Measurements from ENCODE around the gene FGFRL1. TPM values are rescaled to one million over a fixed set of nuclear protein-coding genes. Genes with fewer than 3 reads are reported as not detected.
A peak's percentile ranks its signal among the peaks of the same experiment; 100 is the strongest.

FGFRL1 gene
- total RNA-seq, 1 donor from 2014 or later, result 26.6 TPM

- DNase-seq, result no peak
- intact Hi-C loops (cut with micrococcal nuclease), result no loop called here
- ATAC-seq, result no peak
Observed at GRCh38 chr4:1002631-1003251, 8.7 kb upstream of the FGFRL1 start.

DNA sequence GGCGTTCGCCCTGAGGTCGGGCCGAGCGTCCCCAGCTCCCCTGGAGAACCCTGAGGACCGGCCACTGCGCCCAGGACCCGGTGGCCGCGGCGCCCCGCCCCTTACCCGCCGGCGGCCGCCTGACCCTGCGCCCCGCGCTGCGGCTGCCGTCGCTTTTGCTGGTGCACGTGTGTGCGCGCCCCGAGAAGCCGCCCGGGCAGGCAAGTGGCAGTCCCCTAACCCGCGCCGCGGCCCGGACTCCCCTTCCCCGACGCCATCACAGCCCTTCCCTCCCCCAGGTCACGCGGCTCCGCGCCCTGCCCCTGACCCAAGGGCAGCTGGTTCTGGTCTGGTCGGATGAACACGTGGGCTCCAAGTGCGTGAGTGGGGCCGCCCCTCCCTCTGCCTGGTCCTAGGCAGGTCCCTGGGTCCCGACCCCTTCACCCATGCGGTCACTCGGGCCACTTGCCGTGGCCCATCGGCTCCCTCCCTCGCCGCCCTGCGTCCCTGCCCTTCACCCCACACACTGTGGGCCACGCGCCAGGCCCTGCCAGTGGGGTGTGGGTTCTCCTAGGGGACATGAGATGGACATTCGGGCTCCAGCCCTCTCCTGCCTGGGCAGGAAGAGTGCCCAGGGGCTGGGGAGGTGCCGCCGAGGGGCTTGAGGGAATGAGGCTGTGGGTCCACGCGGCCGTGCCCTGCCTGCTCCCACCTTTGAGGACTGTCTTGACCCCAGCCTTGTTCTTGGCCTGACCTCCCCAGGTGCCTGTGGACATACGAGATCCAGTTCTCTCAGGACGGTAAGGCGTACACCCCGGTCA, 8.0 kb upstream of the FGFRL1 start:
- DNase-seq, result no peak
- intact Hi-C loops (cut with micrococcal nuclease), result no loop called here
- ATAC-seq, result no peak

- DNase-seq (no peak), ATAC-seq (no peak)
- intact Hi-C loops (cut with micrococcal nuclease), result no loop called here
Observed at GRCh38 chr4:1004071-1004418, 7.4 kb upstream of the FGFRL1 start.

DNA sequence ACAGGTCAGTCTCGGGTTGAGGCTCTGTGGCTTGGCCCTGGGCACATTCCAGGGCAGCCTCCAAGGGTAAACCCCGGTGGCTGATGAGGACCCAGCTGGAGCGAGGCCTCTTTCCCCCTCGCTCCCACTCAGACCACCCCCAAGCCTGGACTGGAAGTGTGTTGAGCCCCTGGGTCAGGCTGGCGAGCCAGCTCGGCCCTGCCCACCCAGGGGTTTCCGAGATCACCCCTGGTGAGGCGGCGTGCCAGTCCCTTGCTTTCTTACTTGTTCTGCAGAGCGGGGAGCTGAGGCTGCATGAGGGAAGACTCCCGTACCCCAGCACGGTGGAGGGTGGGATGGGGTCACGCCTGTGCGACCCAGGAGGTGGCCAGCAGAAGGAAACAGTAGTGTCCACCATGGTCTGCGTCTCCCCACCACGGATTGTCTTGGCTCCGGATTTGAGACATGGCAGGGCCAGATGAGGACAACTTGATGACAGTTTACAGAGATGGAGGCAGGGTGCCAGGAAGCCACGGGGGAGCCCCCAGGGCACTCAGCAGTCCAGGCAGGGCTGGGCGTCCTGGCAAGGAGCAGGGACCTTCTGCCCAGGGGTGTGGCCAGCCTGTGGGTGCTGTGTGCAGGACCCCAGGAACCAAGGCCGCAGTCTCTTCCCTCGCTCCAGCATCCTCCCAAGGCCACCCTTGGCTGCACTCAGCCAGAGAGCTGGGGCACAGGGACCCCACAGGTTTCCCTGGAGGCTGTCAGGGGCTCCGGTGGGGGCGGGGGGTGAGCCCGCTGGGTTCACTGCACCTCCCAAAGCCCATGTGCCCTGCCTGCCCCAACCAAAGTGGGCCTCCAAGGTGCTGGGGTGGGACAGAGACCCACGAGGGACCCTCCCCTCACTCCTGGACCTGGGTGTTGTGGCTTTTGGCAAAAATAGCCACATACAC, 6.6 kb upstream of the FGFRL1 start:
- peak; percentile 72 for DNase-seq
- peak; percentile 37 for ATAC-seq
- intact Hi-C loops (cut with micrococcal nuclease), result no loop called here

DNA sequence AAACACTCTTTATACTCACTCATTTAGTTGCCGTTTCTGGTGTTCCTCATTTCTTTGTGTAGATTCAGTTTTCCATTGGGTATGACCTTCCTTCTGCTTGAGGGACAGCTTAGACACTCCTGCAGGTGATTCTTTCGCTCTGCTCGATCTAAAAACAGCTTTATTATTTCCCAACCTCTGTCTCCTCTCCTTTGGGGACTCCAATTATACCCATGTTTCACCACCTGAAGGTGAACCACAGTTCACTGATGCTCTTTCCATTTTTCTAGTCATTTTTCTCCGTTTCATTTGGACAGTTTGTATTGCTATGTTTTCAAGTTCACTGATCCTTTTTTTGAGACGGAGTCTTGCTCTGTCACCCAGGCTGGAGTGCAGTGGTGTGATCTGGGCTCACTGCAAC, 4.6 kb upstream of the FGFRL1 start:
- no peak for ATAC-seq
- DNase-seq, result no peak
- intact Hi-C loops (cut with micrococcal nuclease), result no loop called here

- intact Hi-C loops (cut with micrococcal nuclease), result no loop called here
- DNase-seq, result no peak
- peak; percentile 1 for ATAC-seq
Observed at GRCh38 chr4:1008840-1009541, 2.4 kb upstream of the FGFRL1 start.

DNA sequence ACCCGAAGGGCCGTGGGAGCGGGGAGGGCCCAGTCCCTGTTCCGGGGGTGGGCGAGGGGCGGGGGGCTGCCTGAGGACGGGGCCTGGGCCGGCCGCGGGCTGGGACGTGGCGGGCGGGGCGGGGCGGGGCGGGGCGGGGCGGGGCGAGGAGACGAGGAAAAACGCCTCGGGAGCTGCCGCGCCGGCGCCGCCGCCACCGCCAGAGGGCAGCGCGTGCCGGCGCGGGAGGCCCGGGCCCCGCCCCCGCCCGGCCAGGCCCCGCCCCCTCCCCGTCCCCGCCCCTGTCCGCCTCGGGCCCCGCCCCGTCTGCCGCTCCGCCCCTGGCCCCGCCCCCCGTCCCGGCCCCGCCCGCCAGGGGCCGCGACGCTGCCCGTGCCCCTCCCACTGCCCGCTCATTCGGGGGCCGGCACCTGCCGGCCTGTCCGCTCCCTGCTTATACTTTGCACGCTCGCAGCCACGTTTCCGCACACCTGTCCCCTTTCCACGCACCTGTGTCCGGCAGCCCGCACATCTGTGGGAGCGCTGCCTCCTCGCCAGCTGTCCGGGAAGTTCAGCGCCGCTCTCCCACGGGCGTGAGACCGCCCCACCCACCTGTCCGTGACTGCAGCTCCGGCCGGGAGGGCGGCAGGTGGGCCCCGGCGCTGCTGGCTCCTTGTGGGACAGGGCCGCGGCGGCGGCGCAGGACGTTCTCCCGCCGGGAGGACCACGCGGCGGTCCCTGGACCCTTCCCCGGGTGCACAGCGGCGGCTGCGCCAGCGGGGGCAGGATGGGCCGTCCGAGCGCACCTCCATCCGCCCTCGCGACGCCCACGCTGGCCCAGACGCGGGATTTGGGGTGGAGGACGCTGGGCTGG, 1.7 kb upstream of the FGFRL1 start:
- DNase-seq (peak; percentile 82), ATAC-seq (peak; percentile 77)
- intact Hi-C loops (cut with micrococcal nuclease), result no loop called here

GRCh38 chr4:1010395-1011021, 918 bp upstream of the FGFRL1 start:
- DNase-seq (peak; percentile 79), ATAC-seq (peak; percentile 57)
- intact Hi-C loops (cut with micrococcal nuclease), result no loop called here

GRCh38 chr4:1011666-1012033, 224 bp downstream of the FGFRL1 start:
- intact Hi-C loops (cut with micrococcal nuclease), result no loop called here
- ATAC-seq, result no peak

GRCh38 chr4:1012034-1012739, 761 bp downstream of the FGFRL1 start:
- ATAC-seq (no peak), DNase-seq (peak; percentile 60)
- intact Hi-C loops (cut with micrococcal nuclease), result no loop called here

More at GRCh38 chr4:1011666-1012033, 224 bp downstream of the FGFRL1 start:
- DNase-seq, result no peak

DNA sequence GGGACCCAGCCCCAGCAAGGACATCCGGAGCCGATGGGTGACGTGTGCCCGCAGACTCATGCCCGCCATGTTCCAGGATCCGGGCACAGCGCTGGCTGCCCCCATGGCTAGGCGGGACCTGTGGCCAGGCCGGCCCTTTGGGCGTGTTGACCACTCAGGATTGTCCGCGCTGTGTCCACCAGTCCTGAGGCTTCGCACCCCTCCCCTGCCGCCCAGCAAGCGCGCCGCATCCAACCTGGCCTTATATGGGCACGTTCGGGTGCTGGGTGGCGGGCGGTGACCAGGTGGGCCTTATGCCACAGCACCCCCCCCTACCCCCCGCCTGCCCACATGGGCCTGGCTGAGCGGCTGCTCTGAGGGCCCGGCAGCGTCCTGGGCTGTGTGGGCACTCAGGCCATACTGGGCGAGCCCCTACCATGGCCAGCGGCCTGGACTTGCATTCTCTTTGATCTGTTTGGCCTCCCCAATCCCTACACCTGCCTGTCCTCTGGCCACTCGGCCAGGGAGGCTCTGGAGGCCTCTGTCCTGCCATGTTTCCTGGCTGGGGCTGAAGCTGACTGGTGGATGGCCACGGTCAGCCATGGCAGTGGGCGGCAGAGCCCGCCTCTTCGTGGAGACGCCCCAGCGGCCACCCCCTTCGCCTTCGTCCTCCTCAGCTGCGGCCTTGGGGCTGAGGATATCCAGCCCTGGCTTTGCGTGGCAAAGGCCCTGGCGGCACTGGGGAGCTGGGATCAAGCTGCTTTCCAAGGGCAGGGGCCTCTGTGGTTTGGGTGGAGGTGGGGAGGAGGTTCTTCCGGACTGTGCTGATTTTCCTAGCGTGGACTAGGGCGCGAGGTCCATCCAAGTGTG, 2.0 kb downstream of the FGFRL1 start:
- intact Hi-C loops (cut with micrococcal nuclease), result no loop called here
- DNase-seq (no peak), ATAC-seq (no peak)

DNA sequence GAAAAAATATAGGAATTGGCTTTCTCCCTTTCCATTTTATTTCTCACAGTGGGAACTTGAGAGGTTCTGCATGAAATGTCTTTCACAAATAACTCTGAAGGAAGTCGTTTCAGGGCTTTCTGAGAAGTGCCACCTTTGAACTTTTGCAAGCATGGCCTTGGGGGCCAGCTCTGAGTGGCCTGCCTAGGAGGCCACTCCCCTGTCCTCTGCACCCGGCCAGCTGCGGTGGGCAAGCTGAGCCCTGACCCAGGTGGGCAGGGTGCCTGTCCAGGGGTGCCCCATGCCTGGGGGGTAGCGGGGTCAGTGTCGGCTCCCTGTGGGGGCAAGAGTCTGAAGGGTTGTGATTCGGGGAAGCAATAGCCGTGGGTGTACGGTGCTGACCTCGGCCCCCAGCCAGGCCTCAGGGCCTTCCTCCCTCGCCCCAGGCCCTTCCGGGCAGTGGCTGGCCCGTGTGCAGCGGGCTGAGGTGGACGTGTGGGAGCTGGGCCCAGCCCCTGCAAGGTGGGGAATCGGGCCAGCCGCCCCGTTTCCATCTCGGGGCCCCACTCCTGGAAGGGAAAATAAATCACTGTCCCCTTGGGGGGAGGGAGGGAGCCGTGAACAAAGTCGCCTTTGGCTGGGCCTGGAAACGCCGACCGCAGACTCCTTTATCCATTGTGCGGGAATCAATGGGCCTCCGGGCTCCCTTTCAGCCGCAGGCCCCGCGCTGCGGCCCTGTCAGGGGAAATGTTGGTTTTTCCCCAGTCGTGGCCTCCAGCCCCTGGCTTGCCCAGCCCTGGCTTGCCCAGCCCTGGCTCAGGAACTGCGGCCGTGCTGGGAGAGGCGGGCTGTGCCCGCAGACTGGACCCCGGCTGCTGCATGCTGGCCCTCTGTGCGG, 3.1 kb downstream of the FGFRL1 start:
- no peak for DNase-seq
- intact Hi-C loops (cut with micrococcal nuclease), result no loop called here
- ATAC-seq, result no peak

GRCh38 chr4:1015179-1015578, 3.8 kb downstream of the FGFRL1 start:
- ATAC-seq, result no peak
- intact Hi-C loops (cut with micrococcal nuclease), result no loop called here
- no peak for DNase-seq

DNA sequence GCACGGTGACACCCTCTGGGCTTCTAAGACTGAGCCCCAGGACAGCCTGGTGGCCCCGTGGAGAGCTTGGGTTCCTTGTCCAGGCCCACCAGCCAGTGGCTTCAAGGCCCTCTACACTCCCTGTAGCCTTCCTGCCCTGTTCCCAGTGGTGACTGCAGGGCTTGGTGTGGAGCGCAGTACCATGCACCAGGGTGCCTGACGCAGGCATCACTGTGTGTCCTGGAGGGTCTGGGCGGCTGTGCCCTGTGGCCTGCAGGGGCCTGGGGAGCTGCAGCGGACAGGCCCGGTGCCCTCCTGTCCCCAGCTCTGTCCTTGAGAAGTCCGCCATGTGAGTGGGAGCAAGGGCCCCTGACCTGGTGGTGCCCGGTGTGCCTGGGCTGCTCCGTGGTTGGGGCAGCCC, 4.3 kb downstream of the FGFRL1 start:
- no peak for ATAC-seq
- intact Hi-C loops (cut with micrococcal nuclease), result no loop called here
- no peak for DNase-seq

- ATAC-seq (no peak), DNase-seq (no peak)
- intact Hi-C loops (cut with micrococcal nuclease), result no loop called here
Observed at GRCh38 chr4:1017211-1017610, 5.8 kb downstream of the FGFRL1 start.

DNA sequence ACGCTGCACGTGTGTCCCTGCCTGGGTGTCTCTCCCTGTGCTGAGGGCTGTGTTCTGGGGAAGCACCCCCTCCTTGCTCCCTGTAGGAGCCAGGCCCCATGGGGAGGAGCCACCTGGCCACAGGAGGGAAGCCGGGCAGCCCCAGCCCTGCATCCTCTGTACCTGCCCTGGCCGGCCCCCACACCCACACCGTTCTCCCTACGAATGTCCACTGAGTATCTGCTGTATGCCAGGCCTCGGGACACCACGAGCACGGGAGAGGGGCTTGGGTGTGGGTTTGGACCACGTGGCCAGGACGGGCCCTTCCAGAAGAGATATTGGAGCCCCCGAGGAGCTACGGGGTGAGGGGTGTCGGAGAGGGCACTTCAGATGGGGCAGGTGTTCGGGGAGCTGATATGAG, 6.3 kb downstream of the FGFRL1 start:
- DNase-seq, result no peak
- intact Hi-C loops (cut with micrococcal nuclease), result no loop called here

More for the DNA sequence above, 6.3 kb downstream of the FGFRL1 start:
- ATAC-seq, result no peak
